ENCODE measurements around the gene C1QTNF8.

The C1QTNF8 gene

DNA sequence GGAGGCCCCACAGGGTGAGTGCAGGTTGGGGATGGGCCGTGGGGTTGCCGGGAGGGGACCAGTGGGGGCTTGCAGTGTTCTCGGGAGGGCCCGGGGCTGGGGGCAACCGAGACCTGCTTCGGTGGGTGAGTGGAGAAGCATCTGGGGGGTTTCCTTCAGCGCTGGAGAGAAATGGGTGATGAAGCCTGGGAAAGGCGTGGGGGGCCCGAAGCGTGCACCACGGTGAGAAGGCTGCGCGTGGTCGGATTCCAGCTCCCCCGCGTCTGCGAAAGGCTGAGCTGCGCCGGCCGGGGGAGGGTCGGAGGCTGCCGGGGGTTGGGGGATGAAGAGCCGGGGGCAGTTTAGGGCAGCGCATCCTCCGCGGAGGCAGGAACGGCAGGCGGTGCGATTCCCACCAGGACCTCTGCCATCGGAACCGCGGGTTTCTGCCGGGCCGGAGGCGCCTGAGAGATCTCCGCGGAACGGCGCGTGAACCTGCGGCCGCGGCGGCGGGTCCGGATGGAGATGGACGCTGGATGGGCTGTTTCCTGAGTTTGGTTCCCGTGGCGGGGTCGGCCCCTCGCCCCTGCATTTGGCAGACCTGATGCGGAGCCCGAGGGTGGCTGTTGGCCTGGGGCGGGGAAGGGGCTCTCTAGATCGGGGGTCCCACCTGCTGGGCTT, 30.4 kb downstream of the C1QTNF8 start:
- DNase-seq (ENCODE audit: insufficient read length, low spot score), result no peak
- FAIRE-seq, result no peak
- TF ChIP-seq, protein P1, sequence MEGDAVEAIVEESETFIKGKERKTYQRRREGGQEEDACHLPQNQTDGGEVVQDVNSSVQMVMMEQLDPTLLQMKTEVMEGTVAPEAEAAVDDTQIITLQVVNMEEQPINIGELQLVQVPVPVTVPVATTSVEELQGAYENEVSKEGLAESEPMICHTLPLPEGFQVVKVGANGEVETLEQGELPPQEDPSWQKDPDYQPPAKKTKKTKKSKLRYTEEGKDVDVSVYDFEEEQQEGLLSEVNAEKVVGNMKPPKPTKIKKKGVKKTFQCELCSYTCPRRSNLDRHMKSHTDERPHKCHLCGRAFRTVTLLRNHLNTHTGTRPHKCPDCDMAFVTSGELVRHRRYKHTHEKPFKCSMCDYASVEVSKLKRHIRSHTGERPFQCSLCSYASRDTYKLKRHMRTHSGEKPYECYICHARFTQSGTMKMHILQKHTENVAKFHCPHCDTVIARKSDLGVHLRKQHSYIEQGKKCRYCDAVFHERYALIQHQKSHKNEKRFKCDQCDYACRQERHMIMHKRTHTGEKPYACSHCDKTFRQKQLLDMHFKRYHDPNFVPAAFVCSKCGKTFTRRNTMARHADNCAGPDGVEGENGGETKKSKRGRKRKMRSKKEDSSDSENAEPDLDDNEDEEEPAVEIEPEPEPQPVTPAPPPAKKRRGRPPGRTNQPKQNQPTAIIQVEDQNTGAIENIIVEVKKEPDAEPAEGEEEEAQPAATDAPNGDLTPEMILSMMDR (IDR thresholded peaks at IDR 0.05; ENCODE audit: insufficient read depth, missing control alignments), result no peak

DNA sequence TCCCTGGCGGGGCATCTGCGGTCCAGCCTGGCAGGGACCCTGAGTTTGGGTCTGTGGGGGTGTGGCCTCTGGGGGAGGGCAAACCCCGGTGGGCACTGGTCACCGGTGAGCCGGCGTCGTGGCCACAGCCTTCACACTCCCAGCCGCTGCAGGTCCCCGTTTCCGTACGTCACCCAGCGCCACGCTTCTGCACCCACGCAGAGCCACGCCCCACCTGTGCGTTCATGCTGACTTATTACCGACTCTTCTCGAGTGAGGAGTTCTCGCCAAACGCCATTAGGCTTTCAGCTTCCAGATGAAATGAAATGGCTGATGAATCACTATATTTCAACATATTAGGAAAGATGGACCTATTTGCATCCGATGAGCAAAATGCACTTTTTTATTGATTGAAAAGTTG, 32.3 kb downstream of the C1QTNF8 start:
- no peak for FAIRE-seq

DNA sequence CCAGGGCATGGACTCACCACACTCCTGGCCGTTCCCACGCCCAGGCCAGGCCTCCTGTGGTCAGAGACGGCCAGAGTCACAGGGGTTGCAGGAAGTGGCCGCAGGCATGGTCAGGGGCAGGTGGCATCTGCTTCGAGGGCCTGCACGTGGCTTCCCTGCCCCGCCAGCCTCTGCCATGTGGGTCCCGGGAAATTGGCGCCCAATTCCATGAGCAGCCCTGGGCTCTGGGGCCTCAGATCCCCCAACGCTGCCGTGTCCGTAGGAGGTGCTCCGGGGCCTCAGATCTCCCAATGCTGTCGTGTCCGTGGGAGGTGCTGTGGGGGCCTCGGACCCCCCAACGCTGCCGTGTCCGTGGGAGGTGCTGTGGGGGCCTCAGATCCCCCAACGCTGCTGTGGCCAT, 33.1 kb downstream of the C1QTNF8 start:
- TF ChIP-seq, protein P1 (IDR thresholded peaks at IDR 0.05; ENCODE audit: insufficient read depth, missing control alignments), result no peak
- DNase-seq (ENCODE audit: insufficient read length, low spot score), result no peak
- FAIRE-seq, result no peak

More for the DNA sequence above, 32.3 kb downstream of the C1QTNF8 start:
- TF ChIP-seq, protein P1 (IDR thresholded peaks at IDR 0.05; ENCODE audit: insufficient read depth, missing control alignments), result no peak
- DNase-seq (ENCODE audit: insufficient read length, low spot score), result no peak

DNA sequence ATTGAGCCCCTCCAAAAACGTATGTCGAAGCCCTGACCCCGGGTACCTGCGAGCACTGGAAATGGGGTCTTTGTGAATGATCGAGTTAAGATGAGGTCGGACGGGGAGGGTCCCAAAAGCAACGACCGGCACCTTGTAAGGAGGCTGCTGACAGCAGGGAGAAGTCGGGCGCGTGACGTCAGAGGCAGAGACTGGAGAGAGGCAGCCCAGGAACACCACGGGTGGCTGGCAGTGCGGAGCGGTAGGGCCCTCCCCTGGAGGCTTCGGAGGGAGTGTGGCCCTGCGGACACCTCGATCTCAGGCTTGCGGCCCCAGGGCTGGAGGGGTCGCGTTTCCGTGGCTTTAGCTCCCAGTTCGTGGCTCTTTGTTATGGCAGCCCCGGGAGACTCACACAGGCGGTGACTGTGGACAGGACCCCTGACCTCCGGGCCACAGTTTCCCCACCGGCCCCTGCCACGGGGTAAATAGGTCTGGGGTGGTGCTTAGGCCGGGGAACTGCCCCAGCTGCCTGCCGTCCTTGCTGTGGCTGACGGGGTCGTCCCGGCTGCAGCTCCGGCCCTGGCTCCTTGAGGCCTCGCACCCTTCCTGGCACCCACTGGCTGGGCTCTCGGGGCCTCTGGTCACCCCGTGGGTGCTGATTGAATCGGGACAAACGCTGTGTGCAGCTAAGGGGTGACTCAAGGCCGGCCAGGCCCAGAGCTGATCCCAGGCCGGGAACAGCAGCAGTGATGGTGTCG, 34.1 kb downstream of the C1QTNF8 start:
- FAIRE-seq (no peak), DNase-seq (ENCODE audit: insufficient read length, low spot score) (no peak)
- TF ChIP-seq, protein P1 (IDR thresholded peaks at IDR 0.05; ENCODE audit: insufficient read depth, missing control alignments), result no peak

DNA sequence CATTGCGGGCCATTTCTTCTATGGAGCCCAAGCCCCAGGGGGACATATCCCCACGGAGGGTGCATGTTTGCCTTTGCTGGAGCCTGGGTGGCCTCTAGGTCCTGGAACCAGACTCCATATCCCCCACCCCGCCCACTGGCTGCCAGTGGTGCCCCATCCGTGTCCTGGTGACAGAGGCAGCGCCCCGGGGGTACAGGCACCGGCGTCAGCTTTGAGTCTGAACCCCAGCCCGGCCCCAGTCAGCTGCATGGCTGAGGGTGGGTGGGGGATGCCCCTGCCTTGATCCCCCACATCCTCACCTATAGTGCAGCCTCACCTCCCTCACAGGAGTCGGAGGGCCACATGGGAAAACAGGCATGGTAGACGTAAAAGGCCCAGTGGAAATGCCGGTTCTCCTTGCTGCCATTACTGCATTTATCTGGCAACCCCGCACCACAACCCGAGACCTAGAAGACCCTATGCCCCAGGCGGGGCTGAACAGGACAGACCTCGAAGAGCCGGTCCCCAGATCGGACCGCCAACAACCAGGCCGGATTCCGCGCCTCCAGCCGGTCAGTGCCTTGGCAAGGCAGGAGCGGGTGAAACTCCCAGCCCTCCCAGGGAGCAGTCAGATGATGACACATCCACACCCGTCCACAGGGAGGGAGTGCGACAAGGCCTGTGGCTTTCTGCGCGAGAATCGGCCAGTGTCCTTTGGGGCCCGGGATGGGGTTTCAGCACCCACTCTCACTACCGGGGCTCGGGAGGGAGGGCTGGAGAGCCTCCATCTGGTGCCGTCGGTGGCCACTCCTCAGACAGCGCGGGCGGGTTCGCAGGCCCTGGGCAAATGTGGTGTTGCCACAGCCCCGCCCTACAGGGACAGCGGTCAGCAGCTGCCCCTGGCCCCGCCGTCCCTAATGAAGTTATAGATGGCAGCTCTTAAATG, 35.4 kb downstream of the C1QTNF8 start:
- DNase-seq (ENCODE audit: insufficient read length, low spot score) (no peak), FAIRE-seq (no peak)
- TF ChIP-seq, protein P1 (IDR thresholded peaks at IDR 0.05; ENCODE audit: insufficient read depth, missing control alignments), result no peak

DNA sequence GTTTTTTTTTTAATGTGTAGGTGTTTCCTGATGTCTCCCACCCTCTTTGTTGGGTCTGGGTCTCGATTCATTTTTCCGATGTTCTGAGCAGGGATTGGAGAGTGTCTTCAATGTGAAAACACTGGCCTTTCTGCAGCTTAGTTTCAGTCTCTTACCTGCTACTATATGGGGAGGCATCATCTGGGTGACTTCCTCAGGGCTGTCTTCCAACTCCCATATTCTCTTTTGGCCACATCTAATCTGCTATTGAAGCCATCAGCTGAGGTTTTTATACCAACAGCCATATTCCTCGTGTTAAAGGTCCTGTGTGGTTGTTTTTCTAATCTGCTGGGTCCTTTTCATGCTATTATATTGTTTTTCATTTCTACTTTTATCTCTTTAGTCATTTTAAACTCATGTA, 36.7 kb downstream of the C1QTNF8 start:
- DNase-seq (ENCODE audit: insufficient read length, low spot score), result no peak
- no peak for FAIRE-seq
- TF ChIP-seq, protein P1 (IDR thresholded peaks at IDR 0.05; ENCODE audit: insufficient read depth, missing control alignments), result no peak

Data from D721Med (cell line).